ENCODE data around the gene RAD23B.
A peak's percentile ranks its signal among the peaks of the same experiment; 100 is the strongest.
"Not testable (repeated sequence)": the region's sequence is repeated elsewhere in the genome, so short reads cannot be mapped to it uniquely, and the experiment has no call there.

Gene RAD23B

GRCh38 chr9:107282759-107283622 lies at the start of gene RAD23B:
TSS of gene RAD23B (plus strand) at chr9:107283279. CDS start at chr9:107283630, 351 bp downstream.
- peak; percentile 99 for DNase-seq

GRCh38 chr9:107235765-107236442 lies 47.2 kb upstream of the RAD23B start:
- DNase-seq = no peak

GRCh38 chr9:107237873-107238272 lies 45.2 kb upstream of the RAD23B start:
- no peak for DNase-seq

GRCh38 chr9:107239474-107239873 lies 43.6 kb upstream of the RAD23B start:
- no peak for DNase-seq

- no peak for DNase-seq
Measured at GRCh38 chr9:107240260-107240659, 42.8 kb upstream of the RAD23B start.

- DNase-seq = no peak
Measured at GRCh38 chr9:107242073-107243030, 40.7 kb upstream of the RAD23B start.

GRCh38 chr9:107243742-107244141 lies 39.3 kb upstream of the RAD23B start:
- DNase-seq = peak; percentile 64

GRCh38 chr9:107246259-107247254 lies 36.5 kb upstream of the RAD23B start:
- DNase-seq = no peak

- DNase-seq = no peak
Measured at GRCh38 chr9:107248714-107249113, 34.4 kb upstream of the RAD23B start.

- DNase-seq = no peak
Measured at GRCh38 chr9:107249131-107249533, 33.9 kb upstream of the RAD23B start.

GRCh38 chr9:107249665-107250285 lies 33.3 kb upstream of the RAD23B start:
- DNase-seq = no peak

- DNase-seq = no peak
Measured at GRCh38 chr9:107251756-107252322, 31.2 kb upstream of the RAD23B start.

GRCh38 chr9:107258919-107259318 lies 24.2 kb upstream of the RAD23B start:
- no peak for DNase-seq

GRCh38 chr9:107259751-107260313 lies 23.2 kb upstream of the RAD23B start:
- DNase-seq = not testable (repeated sequence)

GRCh38 chr9:107260437-107261081 lies 22.5 kb upstream of the RAD23B start:
- no peak for DNase-seq

GRCh38 chr9:107261106-107261505 lies 22.0 kb upstream of the RAD23B start:
- DNase-seq = no peak

- no peak for DNase-seq
Measured at GRCh38 chr9:107263289-107263688, 19.8 kb upstream of the RAD23B start.

- no peak for DNase-seq
Measured at GRCh38 chr9:107266624-107267368, 16.3 kb upstream of the RAD23B start.

GRCh38 chr9:107268560-107268959 lies 14.5 kb upstream of the RAD23B start:
- DNase-seq = no peak
